ENCODE measurements around the gene SAMSN1. TPM values are rescaled to one million over a fixed set of nuclear protein-coding genes. Genes with fewer than 3 reads are reported as not detected.

Gene SAMSN1
- total and polyA plus RNA-seq, 2 of the 8 experiments (the other 6 are each of a cell fraction or from before 2014, with no cell fraction given) = 0.50 to 3.0 TPM

DNA sequence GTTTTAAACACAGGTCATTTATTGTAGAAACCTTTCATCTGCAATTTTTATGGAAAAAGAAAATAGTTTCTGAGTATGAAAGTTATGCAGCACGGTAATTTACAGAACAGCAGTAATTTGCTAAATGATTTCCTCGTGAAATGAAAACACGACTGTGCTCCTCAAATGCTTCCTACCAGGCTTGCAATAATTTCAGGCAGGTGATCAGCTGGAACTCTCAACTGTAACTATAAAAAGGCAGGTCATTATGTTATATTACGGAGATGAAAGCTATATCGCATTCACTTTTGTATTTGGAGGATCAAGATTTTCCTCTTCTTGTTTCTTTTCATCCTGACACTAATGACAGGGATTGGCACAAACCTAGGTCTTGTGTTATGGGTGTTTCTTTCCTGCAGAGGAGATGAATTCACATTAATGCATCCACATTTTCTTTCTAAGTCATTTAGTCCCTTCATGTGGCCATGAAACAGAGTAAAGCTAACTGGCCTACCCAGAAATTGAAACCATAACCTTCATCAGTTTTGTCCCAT lies 57.4 kb downstream of the SAMSN1 start:
- H2BK20ac ChIP-seq (ENCODE audit: low read length) = no peak overlapping the region
- H3K36me3 ChIP-seq (ENCODE audit: control insufficient read depth in 2 of 4, insufficient read depth in 4 of 4, low read length in 3 of 4) = no peaks in the 10 kb centered on the region
- H2BK12ac ChIP-seq (ENCODE audit: low read depth, low read length) = no peak overlapping the region
- no peak overlapping the region for H3K14ac ChIP-seq (ENCODE audit: insufficient read length)
- H3K27ac ChIP-seq (ENCODE audit: low read depth, low read length) = no peak overlapping the region
- DNase-seq (ENCODE audit: low read depth in 1 of 2, low spot score in 2 of 2) (no peak), FAIRE-seq (no peak)
- H3K4me1 ChIP-seq (replicated peaks in 1 of 4; ENCODE audit: control insufficient read depth in 3 of 4, insufficient read depth in 4 of 4, low read length in 3 of 4) = no peaks in the 10 kb centered on the region
- no peak overlapping the region for H2BK120ac ChIP-seq (replicated peaks; ENCODE audit: low read depth, low read length)
- no peak overlapping the region for H4K5ac ChIP-seq (ENCODE audit: insufficient read length, low read depth, low read length)
- H3K27me3 ChIP-seq (replicated peaks in 1 of 4; ENCODE audit: control insufficient read depth in 3 of 4, extremely low read depth in 1 of 4, insufficient read depth in 3 of 4, low read length in 3 of 4) = no peaks in the 10 kb centered on the region
- 92% methylated on average over 5 of the region's 5 CpGs; no CpG with 5 or more reads in 1 of the 2 experiments for WGBS, 2 experiments (ENCODE audit: extremely low coverage in 1 of 2, insufficient coverage in 1 of 2, insufficient read length in 1 of 2, insufficient replicate concordance in 2 of 2, low coverage in 1 of 2, low lambda C conversion rate in 2 of 2, missing lambda C conversion rate in 1 of 2)
- H3K9ac ChIP-seq (replicated peaks in 1 of 4; ENCODE audit: extremely low read depth in 1 of 4, low read depth in 3 of 4, low read length in 3 of 4) = no peak overlapping the region
- no peak overlapping the region for H4K8ac ChIP-seq (ENCODE audit: extremely low read depth, insufficient read depth, low read length)
- no peak overlapping the region for H3K4ac ChIP-seq (replicated peaks; ENCODE audit: insufficient read length, low read depth, low read length)
- CTCF ChIA-PET (ENCODE audit: partially characterized antibody) = interaction anchor here (0.6 kb wide), 1 partner anchor 68 kb away, joined by 3 read pairs; no protein-coding TSS in a partner anchor
- no peak overlapping the region for H3K23ac ChIP-seq (ENCODE audit: insufficient read length)
- H2AK5ac ChIP-seq (ENCODE audit: low read depth, low read length) = no peak overlapping the region
- no peaks in the 10 kb centered on the region for H3K79me2 ChIP-seq (ENCODE audit: control insufficient read depth in 1 of 2, insufficient read depth in 2 of 2, low read length in 2 of 2)
- POLR2A ChIA-PET (ENCODE audit: partially characterized antibody) = no interaction called here
- H3K4me2 ChIP-seq (ENCODE audit: insufficient read depth in 1 of 2, low read depth in 2 of 2, low read length in 2 of 2) = no peak overlapping the region
- H3K4me3 ChIP-seq (ENCODE audit: extremely low read depth in 1 of 4, insufficient read depth in 2 of 4, low read depth in 3 of 4, low read length in 4 of 4) = no peak overlapping the region
- H3K56ac ChIP-seq (replicated peaks; ENCODE audit: insufficient read length, low read depth, low read length) = no peak overlapping the region
- no peaks in the 10 kb centered on the region for H3K23me2 ChIP-seq (ENCODE audit: low read depth, low read length)
- no peaks in the 10 kb centered on the region for H3K79me1 ChIP-seq (ENCODE audit: low read depth, low read length)
- H2BK15ac ChIP-seq (ENCODE audit: low read length) = no peak overlapping the region
- H3K9me3 ChIP-seq (ENCODE audit: insufficient read depth in 2 of 2, low read depth in 1 of 2, low read length in 1 of 2) = no peaks in the 10 kb centered on the region; a peak in 1 of 4 replicates
- no peak overlapping the region for H3K18ac ChIP-seq (ENCODE audit: extremely low read depth, low read length)
- no peak overlapping the region; the same call in 1 of the 2 replicates for H2AFZ ChIP-seq (ENCODE audit: low read length)
- H4K91ac ChIP-seq (replicated peaks; ENCODE audit: insufficient read length, low read length) = no peak overlapping the region
- no peaks in the 10 kb centered on the region for H4K20me1 ChIP-seq (replicated peaks in 1 of 2; ENCODE audit: control insufficient read depth in 1 of 2, insufficient read depth in 2 of 2, low read length in 2 of 2)
- no peak overlapping the region for H2BK5ac ChIP-seq (ENCODE audit: low read depth, low read length)
- TF ChIP-seq TEAD4 (IDR thresholded peaks at IDR 0.05; ENCODE audit: low read depth, low read length) (no peak), FOSL1 (IDR thresholded peaks at IDR 0.05; ENCODE audit: insufficient read depth, low read depth, low read length) (no peak), JUN (IDR thresholded peaks at IDR 0.05; ENCODE audit: low read depth, low read length) (no peak), RNF2 (IDR thresholded peaks at IDR 0.05; ENCODE audit: borderline replicate concordance, low read depth, low read length, missing control alignments, poor library complexity, severe bottlenecking) (no peak), GTF2F1 (IDR thresholded peaks at IDR 0.05; ENCODE audit: borderline replicate concordance, low read depth, low read length) (no peak), SIX5 (IDR thresholded peaks at IDR 0.05; ENCODE audit: low read depth, low read length) (no peak), BCL11A (IDR thresholded peaks at IDR 0.05; ENCODE audit: low read depth in 2 of 2, low read length in 2 of 2) (no peak)
- TF ChIP-seq, protein P1, sequence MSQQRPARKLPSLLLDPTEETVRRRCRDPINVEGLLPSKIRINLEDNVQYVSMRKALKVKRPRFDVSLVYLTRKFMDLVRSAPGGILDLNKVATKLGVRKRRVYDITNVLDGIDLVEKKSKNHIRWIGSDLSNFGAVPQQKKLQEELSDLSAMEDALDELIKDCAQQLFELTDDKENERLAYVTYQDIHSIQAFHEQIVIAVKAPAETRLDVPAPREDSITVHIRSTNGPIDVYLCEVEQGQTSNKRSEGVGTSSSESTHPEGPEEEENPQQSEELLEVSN (IDR thresholded peaks at IDR 0.05) = no peak
- TF ChIP-seq, protein P2, sequence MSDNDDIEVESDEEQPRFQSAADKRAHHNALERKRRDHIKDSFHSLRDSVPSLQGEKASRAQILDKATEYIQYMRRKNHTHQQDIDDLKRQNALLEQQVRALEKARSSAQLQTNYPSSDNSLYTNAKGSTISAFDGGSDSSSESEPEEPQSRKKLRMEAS (IDR thresholded peaks at IDR 0.05) = no peak
- TF ChIP-seq, protein P3, sequence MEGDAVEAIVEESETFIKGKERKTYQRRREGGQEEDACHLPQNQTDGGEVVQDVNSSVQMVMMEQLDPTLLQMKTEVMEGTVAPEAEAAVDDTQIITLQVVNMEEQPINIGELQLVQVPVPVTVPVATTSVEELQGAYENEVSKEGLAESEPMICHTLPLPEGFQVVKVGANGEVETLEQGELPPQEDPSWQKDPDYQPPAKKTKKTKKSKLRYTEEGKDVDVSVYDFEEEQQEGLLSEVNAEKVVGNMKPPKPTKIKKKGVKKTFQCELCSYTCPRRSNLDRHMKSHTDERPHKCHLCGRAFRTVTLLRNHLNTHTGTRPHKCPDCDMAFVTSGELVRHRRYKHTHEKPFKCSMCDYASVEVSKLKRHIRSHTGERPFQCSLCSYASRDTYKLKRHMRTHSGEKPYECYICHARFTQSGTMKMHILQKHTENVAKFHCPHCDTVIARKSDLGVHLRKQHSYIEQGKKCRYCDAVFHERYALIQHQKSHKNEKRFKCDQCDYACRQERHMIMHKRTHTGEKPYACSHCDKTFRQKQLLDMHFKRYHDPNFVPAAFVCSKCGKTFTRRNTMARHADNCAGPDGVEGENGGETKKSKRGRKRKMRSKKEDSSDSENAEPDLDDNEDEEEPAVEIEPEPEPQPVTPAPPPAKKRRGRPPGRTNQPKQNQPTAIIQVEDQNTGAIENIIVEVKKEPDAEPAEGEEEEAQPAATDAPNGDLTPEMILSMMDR (IDR thresholded peaks at IDR 0.05; ENCODE audit: control extremely low read depth in 1 of 3, insufficient read depth in 1 of 3, low read depth in 1 of 3, low read length in 3 of 3) = no peak

Measured in H1 (cell line).